ENCODE data around the gene UQCRC2. TPM values are rescaled to one million over a fixed set of nuclear protein-coding genes. Genes with fewer than 3 reads are reported as not detected.

The UQCRC2 gene
- polyA plus RNA-seq, 2 of the 4 experiments (the other 2 are of a cell fraction), result 237 to 295 TPM

- CTCF ChIA-PET, result interaction anchor here (0.6 to 1.7 kb wide), 6 partner anchors 11 to 207 kb away, joined by 3 to 4 read pairs (median 3); no protein-coding TSS in a partner anchor
Observed at GRCh38 chr16:21982108-21982507, 28.9 kb downstream of the UQCRC2 start.

GRCh38 chr16:21984062-21984461, 30.9 kb downstream of the UQCRC2 start:
- ATAC-seq (no peak), DNase-seq (ENCODE audit: low read depth in 1 of 2, low spot score in 1 of 2) (no peak), FAIRE-seq (no peak)
- Histone ChIP-seq H3K4me2 (no peak overlapping the region), H3K9me3 (no peaks in the 10 kb centered on the region), H3K27ac (no peak overlapping the region), H3K4me1 (no peaks in the 10 kb centered on the region), H3K4me3 (no peak overlapping the region)
- CTCF ChIA-PET, result interaction anchor here (0.7 to 1.5 kb wide), 3 partner anchors 24 to 205 kb away, joined by 3 read pairs; no protein-coding TSS in a partner anchor
- POLR2A ChIA-PET, result no interaction called here
- 95% methylated on average over 3 of the region's 3 CpGs for WGBS (ENCODE audit: missing lambda C conversion rate)
- TF ChIP-seq FOXS1 (CRISPR knock-in tag; IDR thresholded peaks at IDR 0.05) (no peak), E2F6 (IDR thresholded peaks at IDR 0.05; ENCODE audit: borderline replicate concordance, low read depth) (no peak), MYC (IDR thresholded peaks at IDR 0.05; ENCODE audit: borderline replicate concordance, low read length) (no peak), PHF8 (IDR thresholded peaks at IDR 0.05; ENCODE audit: borderline replicate concordance, low read depth) (no peak), CBX2 (IDR thresholded peaks at IDR 0.05; ENCODE audit: borderline replicate concordance, low read depth) (no peak), MAX (IDR thresholded peaks at IDR 0.05) (no peak), MAFK (IDR thresholded peaks at IDR 0.05; ENCODE audit: partially characterized antibody) (no peak), SMC3 (IDR thresholded peaks at IDR 0.05) (no peak), NR3C1 (IDR thresholded peaks at IDR 0.05) (no peak), MAZ (IDR thresholded peaks at IDR 0.05; ENCODE audit: borderline replicate concordance, low read depth, low read length) (no peak), HES2 (IDR thresholded peaks at IDR 0.05) (no peak), RCOR1 (IDR thresholded peaks at IDR 0.05; ENCODE audit: low read depth, low read length) (no peak), ELK1 (IDR thresholded peaks at IDR 0.05; ENCODE audit: low read depth, low read length) (no peak), EHF (CRISPR knock-in tag; IDR thresholded peaks at IDR 0.05) (no peak), CEBPB (IDR thresholded peaks at IDR 0.05) (no peak), EP300 (IDR thresholded peaks at IDR 0.05) (no peak), FOSL2 (IDR thresholded peaks at IDR 0.05) (no peak), FOSL2 (CRISPR knock-in tag; IDR thresholded peaks at IDR 0.05) (no peak), JUN (IDR thresholded peaks at IDR 0.05) (no peak)

More at GRCh38 chr16:21982108-21982507, 28.9 kb downstream of the UQCRC2 start:
- Histone ChIP-seq H3K4me1 (no peaks in the 10 kb centered on the region), H3K27ac (no peak overlapping the region), H3K4me2 (no peak overlapping the region), H3K4me3 (no peak overlapping the region), H3K9me3 (no peaks in the 10 kb centered on the region)
- ATAC-seq (peak; percentile 67 to 72; a peak in 5 of 6 replicates), DNase-seq (ENCODE audit: low read depth in 1 of 2, low spot score in 1 of 2) (no peak), FAIRE-seq (no peak)
- TF ChIP-seq MAFK (IDR thresholded peaks at IDR 0.05; ENCODE audit: partially characterized antibody) (no peak), BHLHE40 (IDR thresholded peaks at IDR 0.05; ENCODE audit: low read depth, low read length) (no peak), CTCF (IDR thresholded peaks at IDR 0.05) (no peak), TP53 (CRISPR knock-in tag; IDR thresholded peaks at IDR 0.05) (no peak), PBX3 (IDR thresholded peaks at IDR 0.05) (no peak), RFX5 (IDR thresholded peaks at IDR 0.05) (no peak), MAZ (IDR thresholded peaks at IDR 0.05; ENCODE audit: borderline replicate concordance, low read depth, low read length) (no peak), HDAC2 (IDR thresholded peaks at IDR 0.05) (no peak), CHD2 (IDR thresholded peaks at IDR 0.05; ENCODE audit: low read length, partially characterized antibody) (no peak), FOXS1 (CRISPR knock-in tag; IDR thresholded peaks at IDR 0.05) (no peak), HEYL (CRISPR knock-in tag; IDR thresholded peaks at IDR 0.05) (no peak), HES2 (IDR thresholded peaks at IDR 0.05) (no peak), JUN (IDR thresholded peaks at IDR 0.05) (no peak), RAD21 (conservative IDR thresholded peaks at IDR 0.05 in 1 of 2, IDR thresholded peaks at IDR 0.05 in 1 of 2) (no peak), KDM1A (IDR thresholded peaks at IDR 0.05; ENCODE audit: low read depth) (no peak), RCOR1 (IDR thresholded peaks at IDR 0.05; ENCODE audit: low read depth, low read length) (no peak), ZSCAN20 (CRISPR knock-in tag; IDR thresholded peaks at IDR 0.05) (no peak), FOSL2 (IDR thresholded peaks at IDR 0.05) (no peak), FOSL2 (CRISPR knock-in tag; IDR thresholded peaks at IDR 0.05) (no peak), EHMT2 (IDR thresholded peaks at IDR 0.05; ENCODE audit: low read depth) (no peak)
- 96% methylated on average over 5 of the region's 5 CpGs for WGBS (ENCODE audit: missing lambda C conversion rate)
- POLR2A ChIA-PET, result no interaction called here
